ENCODE measurements around the gene GATA3.

The GATA3 gene

DNA sequence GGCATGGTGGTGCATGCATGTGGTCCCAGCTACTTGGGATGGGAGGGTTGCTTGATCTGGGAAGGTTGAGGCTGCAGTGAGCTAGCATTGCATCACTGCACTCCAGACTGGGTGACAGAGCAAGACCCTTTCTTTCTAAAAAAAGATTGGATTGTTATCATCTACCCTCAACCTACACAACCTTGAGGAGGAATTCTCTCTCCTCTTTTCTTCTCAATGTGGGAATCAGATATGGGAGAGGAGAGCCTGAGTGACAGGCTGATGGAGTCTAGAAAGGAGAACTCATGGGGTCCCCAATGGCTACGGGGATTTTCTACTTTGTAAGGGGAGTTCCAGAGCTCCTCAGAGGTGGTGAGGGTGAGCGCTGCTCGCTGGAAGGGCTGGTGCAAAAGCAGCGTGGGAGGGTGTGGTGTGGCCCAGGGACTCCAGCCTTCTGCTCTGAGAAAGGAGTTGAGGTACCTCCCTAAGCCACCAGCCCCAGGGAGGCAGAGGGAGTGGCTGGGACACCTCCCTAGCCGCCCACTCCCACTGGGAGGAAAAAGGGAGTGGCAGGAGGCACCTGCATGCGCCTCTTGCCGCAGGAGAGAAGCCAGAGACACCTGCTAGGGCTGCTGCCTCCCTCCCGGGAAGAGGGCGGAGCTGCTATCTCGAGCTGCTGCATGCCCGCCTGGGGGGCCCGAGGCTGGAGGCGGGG, 48.4 kb downstream of the GATA3 start:
- DNase-seq, result no peak

GRCh38 chr10:8103543-8103942, 49.1 kb downstream of the GATA3 start:
- DNase-seq, result no peak

GRCh38 chr10:8104005-8104404, 49.5 kb downstream of the GATA3 start:
- no peak for DNase-seq

GRCh38 chr10:8104721-8105120, 50.2 kb downstream of the GATA3 start:
- DNase-seq, result no peak

GRCh38 chr10:8105932-8106331, 51.4 kb downstream of the GATA3 start:
- no peak for DNase-seq

- DNase-seq, result no peak
Measured at GRCh38 chr10:8112230-8112905, 57.9 kb downstream of the GATA3 start.

DNA sequence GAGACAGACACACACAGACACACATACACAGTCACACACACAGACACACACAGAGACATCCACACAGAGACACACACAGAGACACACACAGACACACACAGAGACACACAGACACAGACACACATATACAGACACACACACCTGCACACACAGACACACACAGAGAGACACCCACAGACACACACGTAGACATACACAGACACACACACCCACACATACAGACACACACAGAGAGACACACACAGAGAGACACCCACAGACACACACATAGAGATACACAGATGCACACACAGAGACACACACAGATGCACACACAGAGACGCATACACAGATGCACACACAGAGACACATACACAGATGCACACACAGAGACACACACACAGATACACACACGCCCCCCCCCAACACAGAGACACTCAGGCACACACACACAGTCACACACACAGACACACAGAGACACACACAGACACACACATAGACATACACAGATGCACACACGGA, 58.5 kb downstream of the GATA3 start:
- no peak for DNase-seq

GRCh38 chr10:8113616-8114015, 59.1 kb downstream of the GATA3 start:
- no peak for DNase-seq

DNA sequence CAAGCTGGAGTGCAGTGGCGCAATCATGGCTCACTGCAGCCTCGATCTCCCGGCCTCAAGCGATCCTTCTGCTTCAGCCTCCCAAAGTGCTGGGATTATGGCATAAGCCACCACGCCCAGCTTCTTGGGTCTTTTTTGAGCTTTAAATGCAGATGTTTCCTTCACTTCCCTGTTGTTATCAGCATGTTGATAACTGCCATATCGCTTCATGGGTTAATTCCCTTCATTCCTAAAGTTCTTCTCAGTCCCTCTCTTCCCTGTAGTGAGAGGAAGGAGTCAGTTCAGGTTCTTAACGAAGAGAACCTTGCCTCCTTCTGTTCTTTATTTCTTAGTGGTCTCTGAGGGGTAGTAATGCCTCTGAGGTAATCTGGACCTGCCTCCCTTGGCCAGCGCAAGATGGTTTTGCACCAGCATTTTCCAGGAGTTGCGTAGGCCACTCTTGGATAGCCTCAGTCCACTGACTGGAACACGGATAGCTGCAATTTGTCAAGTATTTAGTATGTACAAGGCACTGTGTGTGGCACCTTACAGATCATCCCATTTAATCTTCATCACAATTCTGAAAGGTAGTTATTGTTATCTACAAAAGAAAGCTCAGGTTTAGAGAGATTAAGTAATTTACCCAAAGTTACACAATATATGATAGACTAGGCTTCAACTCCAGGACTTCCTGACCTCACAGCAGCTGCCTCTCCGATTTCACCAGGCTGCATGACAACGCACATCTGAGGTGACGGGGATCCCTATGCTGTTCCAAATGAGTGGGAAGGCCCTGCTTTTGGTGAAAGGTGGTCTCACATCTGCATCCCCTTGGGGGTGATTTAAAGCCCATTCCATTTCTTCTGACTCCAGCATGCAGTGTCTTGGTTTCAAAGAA, 60.5 kb downstream of the GATA3 start:
- no peak for DNase-seq

GRCh38 chr10:8115618-8115980, 61.1 kb downstream of the GATA3 start:
- no peak for DNase-seq

DNA sequence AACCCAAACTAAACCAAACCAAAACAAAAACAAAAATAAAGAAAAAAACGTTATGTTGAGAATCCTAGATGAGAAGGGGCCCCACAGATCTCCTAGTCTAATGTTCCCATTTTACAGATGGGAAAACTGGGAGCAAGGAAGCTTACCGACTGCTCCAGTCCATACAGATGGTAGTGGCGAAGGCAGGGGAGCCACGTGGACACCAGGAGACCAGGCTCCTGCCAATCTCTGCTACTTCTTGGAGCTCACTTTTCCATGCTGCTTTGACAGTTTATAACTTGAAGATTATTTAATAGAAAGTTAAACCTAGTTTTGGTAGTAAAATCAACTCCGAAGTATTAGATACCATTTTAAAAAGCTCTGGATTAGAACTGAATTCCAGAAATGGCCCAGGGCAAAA, 62.0 kb downstream of the GATA3 start:
- no peak for DNase-seq

DNA sequence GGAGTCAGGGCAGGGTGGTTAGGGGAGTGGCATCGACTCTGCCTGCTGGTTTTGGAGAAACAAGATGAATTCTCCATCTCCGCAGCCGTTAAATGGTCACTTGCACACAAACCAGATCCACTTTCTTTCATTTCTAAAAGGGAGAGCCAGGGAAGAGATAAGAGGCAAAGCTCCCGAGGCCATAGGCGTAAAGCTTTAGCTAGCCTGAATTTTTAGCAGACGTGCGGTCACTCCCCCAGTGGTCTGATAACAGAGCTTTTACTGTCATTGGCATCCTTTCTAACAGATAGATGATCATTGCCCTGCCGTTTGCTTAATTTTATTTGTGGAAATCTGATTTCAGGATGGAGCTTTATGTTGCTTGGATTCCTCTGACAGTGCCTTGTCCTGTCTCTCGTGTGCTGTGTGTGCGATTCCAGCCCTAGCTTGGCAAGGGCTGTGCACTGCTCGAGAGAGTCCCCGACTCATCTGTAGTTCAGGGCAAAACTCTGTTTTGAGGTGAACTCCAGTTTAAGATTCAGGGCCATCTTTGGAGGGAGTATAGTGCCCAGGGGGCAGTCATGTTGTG, 62.5 kb downstream of the GATA3 start:
- DNase-seq, result no peak

- DNase-seq, result no peak
Measured at GRCh38 chr10:8121201-8121890, 66.9 kb downstream of the GATA3 start.

DNA sequence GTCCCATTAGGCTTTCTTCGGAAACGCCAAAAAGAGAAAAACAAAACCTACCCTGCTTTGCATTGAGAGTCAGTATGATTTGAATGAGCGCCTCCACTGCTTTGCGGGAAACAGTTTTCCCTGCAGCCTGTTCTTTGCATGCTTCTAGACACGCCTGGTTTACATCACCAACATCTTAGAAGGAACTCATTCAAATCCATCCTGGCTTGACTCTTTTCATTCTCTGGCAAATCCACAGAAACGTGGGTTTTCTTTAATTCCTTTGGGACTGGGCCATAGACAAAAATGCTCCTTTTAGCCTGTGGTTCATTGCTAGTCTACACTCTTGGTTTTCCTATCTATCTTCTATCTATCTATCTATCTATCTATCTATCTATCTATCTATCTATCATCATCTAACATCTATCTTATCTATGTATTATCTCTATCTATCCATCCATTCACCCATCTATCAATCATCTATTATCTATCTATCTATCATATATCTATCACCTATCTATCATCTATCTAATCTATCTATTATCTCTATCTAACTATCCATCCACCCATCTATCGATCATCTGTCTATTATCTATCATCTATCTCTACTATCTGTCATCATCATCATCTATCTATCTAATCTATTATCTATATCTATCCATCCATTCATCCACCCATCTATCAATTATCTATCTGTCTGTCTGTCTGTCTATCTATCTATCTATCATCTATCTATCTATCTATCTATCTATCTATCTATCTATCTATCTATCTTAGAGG, 68.3 kb downstream of the GATA3 start:
- DNase-seq, result no peak

DNA sequence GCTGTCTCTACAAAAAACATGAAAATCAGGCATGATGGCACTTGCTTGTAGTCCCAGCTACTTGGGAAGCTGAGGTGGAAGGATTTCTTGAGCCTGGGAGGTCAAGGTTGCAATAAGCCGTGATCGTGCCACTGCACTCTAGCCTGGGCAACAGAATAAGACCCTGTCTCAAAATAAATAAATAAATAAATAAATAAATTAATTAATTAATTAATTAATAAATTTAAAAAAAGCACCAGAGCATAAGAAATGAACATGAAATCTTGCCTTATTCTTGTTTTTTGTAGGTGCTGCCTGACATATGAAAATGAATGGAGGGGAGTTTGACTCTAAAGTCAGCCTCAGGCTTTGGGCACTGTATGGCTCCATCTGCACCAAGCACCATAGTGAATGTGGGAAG, 69.9 kb downstream of the GATA3 start:
- DNase-seq, result no peak
